ENCODE data around the gene NTRK1.
A peak's percentile ranks its signal among the peaks of the same experiment; 100 is the strongest.

The NTRK1 gene

DNA sequence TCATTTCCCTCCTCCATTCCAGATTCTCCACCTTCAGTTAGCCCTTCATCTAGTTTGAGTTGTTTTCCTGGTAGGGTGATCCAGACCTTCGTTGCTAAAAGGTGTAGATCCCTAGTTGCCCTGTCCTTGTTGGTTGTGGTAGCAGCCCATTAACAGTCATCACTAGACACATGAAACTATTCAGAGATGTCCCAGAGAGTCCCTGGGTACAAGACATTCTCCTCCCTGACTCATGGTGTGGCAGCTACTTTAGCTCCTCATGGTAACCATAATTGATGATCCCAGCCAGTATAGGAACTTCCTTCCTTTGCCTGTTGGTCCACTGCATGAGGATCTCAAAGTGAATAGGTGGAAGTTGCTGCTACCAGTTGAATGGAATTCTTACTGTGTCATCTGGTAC, 38.0 kb upstream of the NTRK1 start (continued):
- TF ChIP-seq OSR1 (CRISPR knock-in tag; IDR thresholded peaks at IDR 0.05) (no peak), ZNF70 (CRISPR knock-in tag; IDR thresholded peaks at IDR 0.05) (no peak), ZNF565 (CRISPR knock-in tag; conservative IDR thresholded peaks at IDR 0.05; ENCODE audit: low read depth) (no peak), ZFP30 (CRISPR knock-in tag; IDR thresholded peaks at IDR 0.05) (no peak), ESRRG (CRISPR knock-in tag; IDR thresholded peaks at IDR 0.05) (no peak)

- TF ChIP-seq, protein P1, sequence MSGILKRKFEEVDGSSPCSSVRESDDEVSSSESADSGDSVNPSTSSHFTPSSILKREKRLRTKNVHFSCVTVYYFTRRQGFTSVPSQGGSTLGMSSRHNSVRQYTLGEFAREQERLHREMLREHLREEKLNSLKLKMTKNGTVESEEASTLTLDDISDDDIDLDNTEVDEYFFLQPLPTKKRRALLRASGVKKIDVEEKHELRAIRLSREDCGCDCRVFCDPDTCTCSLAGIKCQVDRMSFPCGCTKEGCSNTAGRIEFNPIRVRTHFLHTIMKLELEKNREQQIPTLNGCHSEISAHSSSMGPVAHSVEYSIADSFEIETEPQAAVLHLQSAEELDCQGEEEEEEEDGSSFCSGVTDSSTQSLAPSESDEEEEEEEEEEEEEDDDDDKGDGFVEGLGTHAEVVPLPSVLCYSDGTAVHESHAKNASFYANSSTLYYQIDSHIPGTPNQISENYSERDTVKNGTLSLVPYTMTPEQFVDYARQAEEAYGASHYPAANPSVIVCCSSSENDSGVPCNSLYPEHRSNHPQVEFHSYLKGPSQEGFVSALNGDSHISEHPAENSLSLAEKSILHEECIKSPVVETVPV (CRISPR knock-in tag; IDR thresholded peaks at IDR 0.05): no peak
- no peak for ATAC-seq
These were observed 37.4 kb upstream of the NTRK1 start for GRCh38 chr1:156823210-156823790.

- no peak for TF ChIP-seq ZNF70 (CRISPR knock-in tag; IDR thresholded peaks at IDR 0.05)
- no peak for ATAC-seq
These were observed 34.0 kb upstream of the NTRK1 start for GRCh38 chr1:156826630-156827029.

- TF ChIP-seq PPARA (CRISPR knock-in tag; IDR thresholded peaks at IDR 0.05; ENCODE audit: borderline replicate concordance) (no peak), RARB (CRISPR knock-in tag; IDR thresholded peaks at IDR 0.05) (no peak), ZFP30 (CRISPR knock-in tag; IDR thresholded peaks at IDR 0.05) (no peak), ZFP3 (CRISPR knock-in tag; IDR thresholded peaks at IDR 0.05) (no peak), TOX (CRISPR knock-in tag; IDR thresholded peaks at IDR 0.05; ENCODE audit: borderline replicate concordance) (no peak), ZNF8 (CRISPR knock-in tag; IDR thresholded peaks at IDR 0.05) (no peak), ISL1 (CRISPR knock-in tag; IDR thresholded peaks at IDR 0.05) (no peak), ZC3H10 (CRISPR knock-in tag; IDR thresholded peaks at IDR 0.05) (no peak), ZNF565 (CRISPR knock-in tag; conservative IDR thresholded peaks at IDR 0.05; ENCODE audit: low read depth) (no peak), SNAI2 (CRISPR knock-in tag; IDR thresholded peaks at IDR 0.05) (no peak)
- TF ChIP-seq, protein P1 (CRISPR knock-in tag; IDR thresholded peaks at IDR 0.05): no peak
- TF ChIP-seq, protein P2, sequence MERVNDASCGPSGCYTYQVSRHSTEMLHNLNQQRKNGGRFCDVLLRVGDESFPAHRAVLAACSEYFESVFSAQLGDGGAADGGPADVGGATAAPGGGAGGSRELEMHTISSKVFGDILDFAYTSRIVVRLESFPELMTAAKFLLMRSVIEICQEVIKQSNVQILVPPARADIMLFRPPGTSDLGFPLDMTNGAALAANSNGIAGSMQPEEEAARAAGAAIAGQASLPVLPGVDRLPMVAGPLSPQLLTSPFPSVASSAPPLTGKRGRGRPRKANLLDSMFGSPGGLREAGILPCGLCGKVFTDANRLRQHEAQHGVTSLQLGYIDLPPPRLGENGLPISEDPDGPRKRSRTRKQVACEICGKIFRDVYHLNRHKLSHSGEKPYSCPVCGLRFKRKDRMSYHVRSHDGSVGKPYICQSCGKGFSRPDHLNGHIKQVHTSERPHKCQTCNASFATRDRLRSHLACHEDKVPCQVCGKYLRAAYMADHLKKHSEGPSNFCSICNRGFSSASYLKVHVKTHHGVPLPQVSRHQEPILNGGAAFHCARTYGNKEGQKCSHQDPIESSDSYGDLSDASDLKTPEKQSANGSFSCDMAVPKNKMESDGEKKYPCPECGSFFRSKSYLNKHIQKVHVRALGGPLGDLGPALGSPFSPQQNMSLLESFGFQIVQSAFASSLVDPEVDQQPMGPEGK (CRISPR knock-in tag; IDR thresholded peaks at IDR 0.05; ENCODE audit: borderline replicate concordance): no peak
- TF ChIP-seq, protein P3, sequence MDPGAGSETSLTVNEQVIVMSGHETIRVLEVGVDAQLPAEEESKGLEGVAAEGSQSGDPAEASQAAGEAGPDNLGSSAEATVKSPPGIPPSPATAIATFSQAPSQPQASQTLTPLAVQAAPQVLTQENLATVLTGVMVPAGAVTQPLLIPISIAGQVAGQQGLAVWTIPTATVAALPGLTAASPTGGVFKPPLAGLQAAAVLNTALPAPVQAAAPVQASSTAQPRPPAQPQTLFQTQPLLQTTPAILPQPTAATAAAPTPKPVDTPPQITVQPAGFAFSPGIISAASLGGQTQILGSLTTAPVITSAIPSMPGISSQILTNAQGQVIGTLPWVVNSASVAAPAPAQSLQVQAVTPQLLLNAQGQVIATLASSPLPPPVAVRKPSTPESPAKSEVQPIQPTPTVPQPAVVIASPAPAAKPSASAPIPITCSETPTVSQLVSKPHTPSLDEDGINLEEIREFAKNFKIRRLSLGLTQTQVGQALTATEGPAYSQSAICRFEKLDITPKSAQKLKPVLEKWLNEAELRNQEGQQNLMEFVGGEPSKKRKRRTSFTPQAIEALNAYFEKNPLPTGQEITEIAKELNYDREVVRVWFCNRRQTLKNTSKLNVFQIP (CRISPR knock-in tag; IDR thresholded peaks at IDR 0.05; ENCODE audit: borderline replicate concordance, low read depth): no peak
- ATAC-seq: no peak
These were observed 32.1 kb upstream of the NTRK1 start for GRCh38 chr1:156828400-156829124.

DNA sequence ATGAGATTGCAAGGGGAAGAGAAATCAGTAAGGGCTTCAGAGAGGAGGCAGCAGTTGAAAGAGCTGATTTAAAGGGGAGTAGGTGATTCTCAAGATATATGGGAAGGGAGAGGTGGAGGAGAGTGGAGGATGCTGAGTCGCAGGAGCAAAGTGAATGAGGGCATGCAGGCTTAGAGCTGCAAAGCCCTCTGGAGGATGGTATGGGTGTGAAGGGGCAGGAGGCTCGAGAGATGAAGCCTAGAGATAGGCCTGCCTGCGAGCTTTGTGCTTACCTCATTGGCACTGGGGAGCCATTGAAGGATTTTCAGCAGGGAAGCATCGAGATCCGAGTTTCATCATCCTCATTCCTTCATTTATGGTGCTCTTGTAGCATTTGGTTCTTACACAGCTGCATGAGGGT, 28.2 kb upstream of the NTRK1 start:
- peak; percentile 73 for ATAC-seq
- TF ChIP-seq ZNF70 (CRISPR knock-in tag; IDR thresholded peaks at IDR 0.05) (no peak), TSHZ2 (CRISPR knock-in tag; IDR thresholded peaks at IDR 0.05) (no peak), TOX (CRISPR knock-in tag; IDR thresholded peaks at IDR 0.05; ENCODE audit: borderline replicate concordance) (no peak), ISL1 (CRISPR knock-in tag; IDR thresholded peaks at IDR 0.05) (no peak), SNAI2 (CRISPR knock-in tag; IDR thresholded peaks at IDR 0.05) (no peak), ZFP30 (CRISPR knock-in tag; IDR thresholded peaks at IDR 0.05) (no peak), BACH2 (CRISPR knock-in tag; IDR thresholded peaks at IDR 0.05; ENCODE audit: borderline replicate concordance) (no peak), CSDC2 (CRISPR knock-in tag; IDR thresholded peaks at IDR 0.05) (no peak), ZC3H10 (CRISPR knock-in tag; IDR thresholded peaks at IDR 0.05) (no peak), TCF4 (CRISPR knock-in tag; IDR thresholded peaks at IDR 0.05; ENCODE audit: borderline replicate concordance) (no peak)
- TF ChIP-seq, protein P2 (CRISPR knock-in tag; IDR thresholded peaks at IDR 0.05; ENCODE audit: borderline replicate concordance): no peak
- TF ChIP-seq, protein P3 (CRISPR knock-in tag; IDR thresholded peaks at IDR 0.05; ENCODE audit: borderline replicate concordance, low read depth): no peak

Data from SK-N-SH treated with all-trans-retinoic acid at 6 μM for 48 hours (cell line).